GM12801 (cell line): ENCODE data around the gene CMC1.

Experiments used
- CTCF ChIP-seq: IDR thresholded peaks from one replicate; pipeline ENCODE4 v1.5.1; 2011; ENCODE audit warnings: control low read depth; ENCODE audit not compliant: insufficient read length; ENCODE audit errors: extremely low read depth

CMC1 gene

DNA sequence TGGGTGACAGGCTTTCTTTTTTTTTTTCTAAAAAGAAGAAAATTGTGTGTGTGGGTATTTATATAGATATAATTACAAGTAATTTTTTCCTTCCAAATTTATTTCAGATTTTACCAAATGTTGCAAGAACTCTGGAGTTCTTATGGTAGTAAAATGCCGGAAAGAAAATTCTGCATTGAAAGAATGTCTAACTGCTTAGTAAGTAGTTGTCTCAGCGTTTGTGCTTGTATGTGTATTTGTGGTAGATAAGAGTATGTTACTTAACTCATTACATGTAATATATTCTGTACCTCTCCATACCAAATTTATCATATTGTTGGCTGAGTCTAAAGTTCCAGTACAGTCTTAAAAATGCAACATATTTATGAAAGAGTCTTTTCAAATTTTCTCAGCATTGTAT is 74.8 kb downstream of the CMC1 start:
- TF ChIP-seq CTCF: no peak

GRCh38 chr3:28317438-28318022 is 76.1 kb downstream of the CMC1 start:
- no peak for TF ChIP-seq CTCF

DNA sequence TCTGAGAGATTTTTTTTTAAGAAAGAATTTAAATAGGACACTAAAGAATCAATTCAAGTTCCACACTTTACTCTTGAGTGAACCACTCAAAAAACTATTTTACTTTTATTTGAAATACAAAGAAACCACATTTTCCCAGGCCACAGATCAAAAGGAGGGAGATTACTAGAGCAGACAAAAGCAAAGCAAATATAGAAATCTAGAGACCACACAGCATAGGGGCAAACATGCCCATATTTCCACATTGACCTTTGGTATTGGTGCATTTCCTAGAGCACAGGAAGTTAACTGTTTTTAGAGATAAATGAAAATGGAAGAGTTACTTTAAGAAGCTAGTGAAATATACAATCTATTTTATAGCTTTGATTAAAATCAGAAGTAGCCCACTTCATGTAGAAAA is 79.6 kb downstream of the CMC1 start:
- no peak for TF ChIP-seq CTCF

- TF ChIP-seq CTCF: no peak
Measured at GRCh38 chr3:28322464-28322863, 81.0 kb downstream of the CMC1 start.

DNA sequence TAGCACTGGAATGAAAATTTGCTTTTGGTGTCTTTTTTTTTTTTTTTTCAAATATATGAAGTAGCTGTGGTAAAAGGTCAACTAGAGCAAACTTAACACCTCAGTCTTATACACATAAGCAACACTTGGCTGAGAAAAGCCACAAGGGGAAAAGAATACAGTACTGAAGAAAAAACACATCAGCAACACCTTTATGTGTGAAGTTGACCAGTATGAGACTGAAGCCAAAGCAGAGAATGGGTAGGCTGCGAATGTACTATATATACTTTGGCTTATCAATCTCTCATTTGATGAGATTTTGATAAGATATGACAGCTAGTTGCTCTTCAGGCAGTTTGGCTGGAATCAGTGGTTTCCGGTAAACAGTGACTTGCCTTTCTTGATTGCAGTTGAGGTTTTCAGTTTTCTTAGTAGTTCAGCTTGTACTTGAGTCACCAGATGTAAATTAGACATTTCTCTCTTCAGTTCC is 85.1 kb downstream of the CMC1 start:
- no peak for TF ChIP-seq CTCF

DNA sequence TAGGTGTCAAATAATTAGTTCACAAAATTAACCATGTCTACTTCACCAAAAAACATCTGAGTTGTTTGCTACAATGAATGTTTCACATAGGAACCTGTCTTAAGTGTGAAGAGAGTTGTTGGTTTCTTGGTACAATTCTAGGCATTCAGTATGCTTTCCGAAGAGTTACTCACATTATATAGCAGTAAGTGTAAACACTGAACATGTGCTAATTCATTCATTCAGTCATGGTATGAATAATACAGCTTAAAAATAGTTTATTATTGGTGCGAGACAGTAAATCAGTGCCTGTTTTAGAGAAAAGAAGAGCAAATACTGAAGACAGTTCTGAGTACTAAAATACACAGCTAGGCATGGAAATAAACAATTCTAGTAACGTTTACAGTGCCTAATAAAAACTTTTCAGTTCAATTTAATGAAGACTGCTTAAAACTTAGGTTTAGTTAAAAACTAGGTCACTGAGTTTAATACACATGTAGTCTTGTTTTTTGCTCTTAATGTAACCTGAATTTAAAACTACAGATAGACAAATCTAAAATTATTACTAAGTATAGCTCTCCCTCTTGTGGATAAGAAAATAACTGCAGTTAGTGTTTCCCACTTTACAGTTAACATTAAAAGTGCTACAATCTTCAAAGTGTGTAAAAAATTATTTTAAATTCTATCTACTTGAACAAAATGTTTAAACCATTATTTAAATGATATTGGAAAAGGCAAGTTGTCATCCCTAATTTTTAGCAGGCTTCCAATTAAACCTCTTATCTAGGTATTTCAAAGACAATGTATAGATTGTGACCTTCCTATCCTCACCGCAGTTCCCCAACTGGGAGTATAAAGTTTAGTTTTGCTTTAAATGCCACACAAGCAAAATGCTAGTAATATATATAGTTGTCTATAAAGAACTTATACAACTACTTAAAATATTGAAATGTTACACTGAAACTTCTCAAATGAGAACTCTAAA is 87.1 kb downstream of the CMC1 start:
- no peak for TF ChIP-seq CTCF

DNA sequence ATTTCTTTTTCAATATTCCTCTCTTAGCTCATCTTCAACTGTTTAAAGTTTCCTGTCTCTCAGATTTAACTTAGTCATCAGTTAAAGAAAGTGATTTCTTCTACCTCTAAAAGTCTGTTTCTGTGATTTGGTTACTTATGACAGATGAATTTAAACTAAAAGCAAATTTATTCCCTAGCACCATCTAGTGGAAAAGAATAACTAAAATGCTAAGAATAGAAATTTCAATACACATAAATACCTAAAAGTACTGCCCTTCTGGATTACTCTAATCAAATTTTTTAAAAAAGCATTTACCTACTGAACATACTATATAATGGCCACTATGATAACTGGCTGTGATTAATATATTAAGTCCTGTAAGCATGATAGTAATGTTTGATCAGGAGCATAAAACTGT is 93.1 kb downstream of the CMC1 start:
- TF ChIP-seq CTCF: no peak
